Activated T-helper 1 cell treated with anti-CD3 and anti-CD28 coated beads, Interleukin-2, amount 50 U/mL, for 16 hours (primary cell): ENCODE data around the gene GRID1.

Experiments used
- DNase-seq, 2 donors: peaks; one replicate each; pipeline ENCODE4 v3.0.0-alpha.2; 2020; ENCODE audit warnings: low read depth in 1 of 2, low spot score in 1 of 2

Gene GRID1

GRCh38 chr10:85643171-85643844, 723.3 kb downstream of the GRID1 start:
- no peak for DNase-seq

GRCh38 chr10:85642421-85643170, 724.0 kb downstream of the GRID1 start:
- DNase-seq, result no peak

- DNase-seq, result no peak
These were observed 724.5 kb downstream of the GRID1 start for GRCh38 chr10:85642082-85642420.

GRCh38 chr10:85641479-85642009, 725.1 kb downstream of the GRID1 start:
- no peak for DNase-seq

- no peak for DNase-seq
These were observed 727.8 kb downstream of the GRID1 start for GRCh38 chr10:85638797-85639196.

GRCh38 chr10:85635650-85636049, 730.9 kb downstream of the GRID1 start:
- DNase-seq, result no peak

GRCh38 chr10:85624511-85624910, 742.1 kb downstream of the GRID1 start:
- no peak for DNase-seq

- no peak for DNase-seq
These were observed 742.8 kb downstream of the GRID1 start for GRCh38 chr10:85623758-85624157.

GRCh38 chr10:85623342-85623741, 743.3 kb downstream of the GRID1 start:
- no peak for DNase-seq

GRCh38 chr10:85622425-85622824, 744.2 kb downstream of the GRID1 start:
- DNase-seq, result no peak

- no peak for DNase-seq
These were observed 745.0 kb downstream of the GRID1 start for GRCh38 chr10:85621562-85621961.

GRCh38 chr10:85620807-85621206, 745.8 kb downstream of the GRID1 start:
- no peak for DNase-seq

GRCh38 chr10:85619832-85620231, 746.8 kb downstream of the GRID1 start:
- DNase-seq, result no peak

GRCh38 chr10:85618841-85619240, 747.8 kb downstream of the GRID1 start:
- no peak for DNase-seq

GRCh38 chr10:85617751-85618546, 748.6 kb downstream of the GRID1 start:
- no peak for DNase-seq

- no peak for DNase-seq
These were observed 751.0 kb downstream of the GRID1 start for GRCh38 chr10:85615556-85615955.

GRCh38 chr10:85614981-85615380, 751.6 kb downstream of the GRID1 start:
- DNase-seq, result no peak

GRCh38 chr10:85614566-85614965, 752.0 kb downstream of the GRID1 start:
- DNase-seq, result no peak

GRCh38 chr10:85613391-85613790, 753.2 kb downstream of the GRID1 start:
- no peak for DNase-seq

- DNase-seq, result no peak
These were observed 753.8 kb downstream of the GRID1 start for GRCh38 chr10:85612833-85613232.

- DNase-seq, result no peak
These were observed 754.2 kb downstream of the GRID1 start for GRCh38 chr10:85612378-85612775.
